HEK293T (cell line): ENCODE data around the gene KRT75.

Source experiments
- CTCF ChIA-PET: fragments of 350-600 bp; formaldehyde crosslinking; extraction: SDS; loops from one replicate; lab custom pipeline; 2021; ENCODE audit warnings: antibody characterized with exemption, inconsistent platforms; lab: Yijun Ruan, JAX
- POLR2A ChIA-PET: fragments of 350-600 bp; formaldehyde crosslinking; extraction: SDS; loops from one replicate; lab custom pipeline; 2020; ENCODE audit warnings: antibody characterized with exemption, inconsistent platforms; lab: Yijun Ruan, JAX
- DNase-seq: peaks from one replicate; pipeline ENCODE4 v3.0.0; 2012; ENCODE audit warnings: mixed read lengths; ENCODE audit errors: extremely low spot score
- ARNT ChIP-seq: fragments of 450-650 bp; IDR thresholded peaks from 2 replicates; pipeline ENCODE4 v1.6.1; 2017; ENCODE audit warnings: mild to moderate bottlenecking
- BHLHE40 ChIP-seq: fragments of 450-650 bp; IDR thresholded peaks from 2 replicates; pipeline ENCODE4 v1.6.1; 2016; ENCODE audit warnings: mild to moderate bottlenecking, moderate library complexity, borderline replicate concordance
- CTBP1 ChIP-seq: fragments of 450-650 bp; IDR thresholded peaks from 2 replicates; pipeline ENCODE4 v1.6.1; 2016; ENCODE audit warnings: borderline replicate concordance
- ELF4 ChIP-seq: fragments of 450-650 bp; IDR thresholded peaks from 2 replicates; pipeline ENCODE4 v1.6.1; 2017; ENCODE audit warnings: antibody characterized with exemption
- FOXA1 ChIP-seq: fragments of 450-650 bp; IDR thresholded peaks from 2 replicates; pipeline ENCODE4 v1.6.1; 2016; ENCODE audit warnings: mild to moderate bottlenecking
- FOXK2 ChIP-seq: fragments of 450-650 bp; IDR thresholded peaks from 2 replicates; pipeline ENCODE4 v1.6.1; 2016; ENCODE audit warnings: mild to moderate bottlenecking
- FOXM1 ChIP-seq: fragments of 450-650 bp; IDR thresholded peaks from 2 replicates; pipeline ENCODE4 v1.6.1; 2017; ENCODE audit warnings: mild to moderate bottlenecking, borderline replicate concordance
- HDGF ChIP-seq: fragments of 450-650 bp; IDR thresholded peaks from 2 replicates; pipeline ENCODE4 v1.6.1; 2017; ENCODE audit warnings: antibody characterized with exemption, borderline replicate concordance
- L3MBTL2 ChIP-seq: fragments of 450-650 bp; conservative IDR thresholded peaks from 2 replicates; pipeline ENCODE4 v1.6.1; 2016; ENCODE audit warnings: mild to moderate bottlenecking
- LEF1 ChIP-seq: fragments of 450-650 bp; IDR thresholded peaks from 2 replicates; pipeline ENCODE4 v1.6.1; 2017; ENCODE audit warnings: mild to moderate bottlenecking, borderline replicate concordance
- NFRKB ChIP-seq: fragments of 450-650 bp; IDR thresholded peaks from 2 replicates; pipeline ENCODE4 v1.6.1; 2016; ENCODE audit warnings: mild to moderate bottlenecking, moderate library complexity
- PKNOX1 ChIP-seq: fragments of 450-650 bp; IDR thresholded peaks from 2 replicates; pipeline ENCODE4 v1.6.1; 2016
- SP1 ChIP-seq: fragments of 450-650 bp; IDR thresholded peaks from 2 replicates; pipeline ENCODE4 v1.6.1; 2017
- SUZ12 ChIP-seq: fragments of 450-650 bp; IDR thresholded peaks from 2 replicates; pipeline ENCODE4 v1.6.1; 2016; ENCODE audit warnings: mild to moderate bottlenecking
- TARDBP ChIP-seq: fragments of 450-650 bp; IDR thresholded peaks from 2 replicates; pipeline ENCODE4 v1.6.1; 2016
- ZNF384 ChIP-seq: fragments of 450-650 bp; IDR thresholded peaks from 2 replicates; pipeline ENCODE4 v1.6.1; 2016

KRT75 gene

DNA sequence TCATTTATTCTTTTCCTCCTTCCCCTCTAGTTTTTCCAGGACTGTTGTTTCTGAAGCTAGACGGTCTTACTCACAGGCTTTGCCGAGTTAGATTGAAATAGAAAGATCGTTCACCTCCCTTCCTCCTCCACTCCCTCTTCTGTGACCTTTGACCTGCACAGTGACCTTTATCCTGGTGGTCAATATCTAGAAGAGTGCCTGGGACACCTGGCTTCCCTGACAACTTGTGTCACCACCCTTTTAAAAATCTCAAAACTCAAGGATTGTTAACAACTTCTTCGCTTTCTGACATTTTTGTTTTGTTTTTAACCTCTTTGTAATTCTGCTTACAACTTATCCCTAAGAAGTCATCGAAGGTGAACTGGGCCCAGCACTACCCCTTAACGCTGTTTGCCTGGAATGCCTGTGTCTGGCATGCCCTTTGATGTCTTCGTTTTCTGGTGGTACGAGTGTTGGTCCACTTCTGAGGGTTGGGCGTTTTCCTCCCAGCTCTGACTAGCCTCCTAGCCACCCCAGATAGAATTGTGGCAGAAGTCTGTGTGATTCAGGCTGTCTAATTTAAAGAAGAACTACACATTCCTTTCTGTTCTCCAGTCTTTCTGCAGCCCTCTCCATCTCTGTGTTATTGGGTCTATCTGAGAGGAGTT lies 2.8 kb upstream of the KRT75 start:
- DNase-seq = no peak
- POLR2A ChIA-PET = no interaction called here
- CTCF ChIA-PET = no interaction called here
- TF ChIP-seq FOXK2 (no peak), HDGF (no peak), NFRKB (no peak), ELF4 (no peak), TARDBP (no peak), BHLHE40 (no peak)

DNA sequence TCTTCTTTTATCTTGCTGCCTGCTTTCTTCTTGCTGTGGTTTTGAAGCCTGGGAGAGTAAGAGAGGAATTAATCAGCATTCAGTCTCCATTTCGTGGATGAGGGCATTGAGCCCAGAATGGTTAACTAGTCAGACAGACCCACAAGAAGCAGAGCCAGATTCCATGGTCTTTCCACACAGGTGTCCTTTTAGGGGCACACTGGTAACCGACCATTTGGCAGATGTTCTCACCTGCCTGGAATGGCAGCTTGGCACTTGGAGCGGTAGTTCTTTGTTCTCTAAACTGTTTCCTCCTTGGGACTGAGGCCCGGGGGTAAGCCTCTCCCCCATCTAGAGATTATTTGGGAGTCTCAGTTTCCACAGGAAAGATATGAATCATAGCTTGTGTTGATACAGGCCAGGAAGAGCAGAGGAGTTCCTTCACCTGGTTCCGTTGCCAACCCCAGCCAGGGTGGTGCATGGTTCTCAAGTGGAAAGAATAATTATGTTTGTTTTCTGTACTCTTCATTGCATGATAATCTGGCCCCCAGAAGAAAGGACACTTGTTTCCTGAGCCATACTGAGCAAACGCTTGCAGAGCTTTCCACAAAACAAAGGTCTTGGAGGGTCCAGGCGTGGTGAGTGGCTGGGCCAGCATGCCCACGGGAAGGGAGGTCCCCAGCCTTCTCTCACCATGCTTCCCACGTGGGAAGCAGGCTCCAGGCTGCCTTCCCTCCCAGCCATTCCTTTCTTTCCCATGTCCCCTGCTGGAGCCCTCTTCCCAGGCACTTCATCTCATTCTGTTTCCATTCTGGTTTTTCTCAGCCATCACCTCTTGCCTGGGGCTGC lies 2.0 kb upstream of the KRT75 start:
- CTCF ChIA-PET = interaction anchor here (1.4 kb wide), 1 partner anchor 23 kb away, joined by 3 read pairs; no protein-coding TSS in a partner anchor
- POLR2A ChIA-PET = no interaction called here
- TF ChIP-seq NFRKB (no peak), ARNT (no peak), FOXM1 (no peak)
- no peak for DNase-seq

GRCh38 chr12:52435659-52435999 lies 1.5 kb upstream of the KRT75 start:
- TF ChIP-seq BHLHE40 (no peak), CTBP1 (no peak), PKNOX1 (no peak), FOXM1 (no peak), HDGF (no peak)
- POLR2A ChIA-PET = no interaction called here
- CTCF ChIA-PET = interaction anchor here (1.4 kb wide), 1 partner anchor 22 kb away, joined by 3 read pairs; no protein-coding TSS in a partner anchor
- no peak for DNase-seq

- ChIA-PET POLR2A (no interaction called here), CTCF (interaction anchor here (1.4 kb wide), 1 partner anchor 22 kb away, joined by 3 read pairs; no protein-coding TSS in a partner anchor)
- TF ChIP-seq ARNT (no peak), FOXM1 (no peak), NFRKB (no peak), SUZ12 (no peak), FOXK2 (no peak), ELF4 (no peak), L3MBTL2 (no peak), LEF1 (no peak), SP1 (no peak), TARDBP (no peak), BHLHE40 (no peak), PKNOX1 (no peak), ZNF384 (no peak)
- no peak for DNase-seq
Measured at GRCh38 chr12:52434760-52435530, 774 bp upstream of the KRT75 start.

DNA sequence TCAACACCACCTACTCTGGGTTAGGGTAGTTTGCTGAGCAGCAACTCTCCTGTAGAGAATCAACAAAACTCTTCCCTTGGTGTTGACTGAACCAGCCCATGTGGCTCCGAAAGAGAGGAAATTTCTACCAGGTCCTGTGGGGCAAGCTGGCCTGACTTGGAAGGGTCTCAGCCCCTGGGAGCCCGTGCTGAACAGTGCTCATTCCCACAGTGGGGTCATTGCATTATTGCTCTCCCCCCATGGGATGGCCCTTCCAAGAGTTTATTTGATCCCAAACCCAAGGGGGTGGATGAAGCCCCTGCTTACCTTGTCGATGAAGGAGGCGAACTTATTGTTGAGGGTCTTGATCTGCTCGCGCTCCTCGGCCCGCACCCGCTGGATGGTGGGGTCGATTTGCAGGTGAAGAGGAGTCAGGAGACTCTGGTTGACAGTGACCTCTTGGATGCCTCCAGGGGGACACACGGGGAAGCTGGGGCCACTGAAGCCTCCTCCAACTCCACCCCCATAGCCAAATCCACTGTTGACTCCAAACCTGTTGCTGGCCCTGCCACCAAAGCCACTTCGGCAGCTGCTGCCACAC lies 580 bp downstream of the KRT75 start:
- no peak for TF ChIP-seq SP1
- no peak for TF ChIP-seq ZNF384
- TF ChIP-seq FOXA1 = no peak
- no peak for TF ChIP-seq ELF4
- TF ChIP-seq HDGF = no peak
- TF ChIP-seq LEF1 = no peak
- no peak for TF ChIP-seq ARNT
- no peak for TF ChIP-seq L3MBTL2
- ChIA-PET POLR2A (no interaction called here), CTCF (no interaction called here)
- no peak for DNase-seq

DNA sequence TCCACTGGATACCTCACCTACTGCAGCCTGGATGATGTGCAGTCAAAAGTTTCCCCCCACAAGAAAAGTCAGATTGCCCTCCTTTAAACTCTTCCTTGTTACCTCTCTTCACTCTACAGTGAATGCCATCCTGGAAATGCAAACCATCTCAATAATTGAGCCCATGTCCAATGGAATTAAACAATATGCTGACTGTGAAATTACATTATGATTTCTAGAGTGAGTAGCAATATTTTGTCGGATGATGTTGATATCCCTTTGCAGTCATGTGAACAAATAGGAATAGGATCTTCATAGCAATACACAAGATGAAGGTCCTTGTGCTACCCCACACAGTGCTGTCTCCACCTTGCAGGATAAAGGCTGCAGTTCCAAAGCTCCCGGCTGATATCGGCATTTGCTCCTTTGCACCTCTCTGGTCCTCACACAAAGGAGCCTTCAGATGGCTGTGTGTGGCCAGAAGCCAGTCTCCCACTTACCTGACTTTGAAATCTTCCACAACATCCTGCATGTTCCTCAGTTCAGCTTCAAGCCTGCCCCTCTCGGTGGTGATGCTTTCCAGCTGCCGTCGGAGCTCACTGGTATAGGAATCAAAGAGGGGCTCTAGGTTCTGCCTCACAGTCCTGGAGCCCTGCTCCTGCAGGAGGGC lies 1.5 kb downstream of the KRT75 start:
- TF ChIP-seq NFRKB = no peak
- TF ChIP-seq ZNF384 = no peak
- TF ChIP-seq SUZ12 = no peak
- TF ChIP-seq ELF4 = no peak
- TF ChIP-seq FOXK2 = no peak
- TF ChIP-seq LEF1 = no peak
- TF ChIP-seq BHLHE40 = no peak
- no peak for TF ChIP-seq HDGF
- TF ChIP-seq PKNOX1 = no peak
- TF ChIP-seq CTBP1 = no peak
- no peak for TF ChIP-seq L3MBTL2
- TF ChIP-seq SP1 = no peak
- TF ChIP-seq ARNT = no peak
- no peak for TF ChIP-seq FOXM1
- TF ChIP-seq TARDBP = no peak
- TF ChIP-seq FOXA1 = no peak
- ChIA-PET CTCF (no interaction called here), POLR2A (no interaction called here)
- no peak for DNase-seq
